ENCODE data around the gene TIMM50.
A peak's percentile ranks its signal among the peaks of the same experiment; 100 is the strongest.

GRCh38 chr19:39539518-39540332 lies 59.1 kb downstream of the TIMM50 start, which contains the start of gene EID2:
- TF ChIP-seq CTCF (IDR thresholded peaks at IDR 0.05) (peak; percentile 46 to 94 (median 78)), POLR2A (IDR thresholded peaks at IDR 0.05) (peak; percentile 79 to 81), EP300 (IDR thresholded peaks at IDR 0.05) (no peak)
